K562 (cell line): ENCODE results near the gene STON1.

ENCODE experiments used
- ARHGAP35 ChIP-seq: fragments of 450-650 bp; IDR thresholded peaks from 2 replicates; pipeline ENCODE4 v1.6.1; 2018; ENCODE audit not compliant: partially characterized antibody
- FOSL1 ChIP-seq: fragments of 200-800 bp; sonication (Bioruptor generic); conservative IDR thresholded peaks from 2 replicates; pipeline ENCODE4 v1.6.1; 2016; ENCODE audit warnings: missing genetic modification characterization, missing compliant biosample characterization
- GATA2 ChIP-seq: sonication (generic); formaldehyde crosslinking; IDR thresholded peaks from 2 replicates; pipeline ENCODE4 v1.4.0; 2020; ENCODE audit warnings: mild to moderate bottlenecking, missing genetic modification reagents
- POLR2AphosphoS2 ChIP-seq: IDR thresholded peaks from 2 replicates; pipeline ENCODE4 v1.6.1; 2012; ENCODE audit warnings: low read length, improper control_type of control experiment
- POLR2AphosphoS5 ChIP-seq: IDR thresholded peaks from 2 replicates; pipeline ENCODE4 v1.6.1; 2011; ENCODE audit warnings: mild to moderate bottlenecking, low read depth, low read length, moderate library complexity; ENCODE audit not compliant: control insufficient read depth, insufficient read depth
- RAD51 ChIP-seq: fragments of 450-650 bp; IDR thresholded peaks from 2 replicates; pipeline ENCODE4 v1.7.1; 2016; ENCODE audit warnings: low read depth, mild to moderate bottlenecking, borderline replicate concordance
- ZNF217 ChIP-seq: sonication (generic); formaldehyde crosslinking; IDR thresholded peaks from 2 replicates; pipeline ENCODE4 v1.8.0; 2022; ENCODE audit warnings: mild to moderate bottlenecking, missing genetic modification reagents
- ZNF24 ChIP-seq: fragments of 450-650 bp; IDR thresholded peaks from 2 replicates; pipeline ENCODE4 v1.6.1; 2016
- TF ChIP-seq, protein P1 (sequence below), 3 experiments: IDR thresholded peaks in 2 of 3; conservative IDR thresholded peaks in 1 of 3; 2 replicates each; pipeline ENCODE4 v1.5.1; 2011 to 2012; ENCODE audit warnings: low read length in 3 of 3, mild to moderate bottlenecking in 3 of 3, control low read depth in 2 of 3, improper control_type of control experiment in 1 of 3, inconsistent platforms in 1 of 3, low read depth in 1 of 3, mixed read lengths in 1 of 3, moderate library complexity in 1 of 3; ENCODE audit not compliant: insufficient read depth in 2 of 3
- TF ChIP-seq, protein P2 (sequence below), 2 experiments: fragments of 450-650 bp in 1 of 2; IDR thresholded peaks; 2 replicates each; pipeline ENCODE4 v1.6.1; 2011 to 2017; ENCODE audit warnings: low read depth in 2 of 2, antibody characterized with exemption in 1 of 2, borderline replicate concordance in 1 of 2, low read length in 1 of 2, mild to moderate bottlenecking in 1 of 2, mixed read lengths in 1 of 2; ENCODE audit not compliant: control insufficient read depth in 1 of 2

DNA sequence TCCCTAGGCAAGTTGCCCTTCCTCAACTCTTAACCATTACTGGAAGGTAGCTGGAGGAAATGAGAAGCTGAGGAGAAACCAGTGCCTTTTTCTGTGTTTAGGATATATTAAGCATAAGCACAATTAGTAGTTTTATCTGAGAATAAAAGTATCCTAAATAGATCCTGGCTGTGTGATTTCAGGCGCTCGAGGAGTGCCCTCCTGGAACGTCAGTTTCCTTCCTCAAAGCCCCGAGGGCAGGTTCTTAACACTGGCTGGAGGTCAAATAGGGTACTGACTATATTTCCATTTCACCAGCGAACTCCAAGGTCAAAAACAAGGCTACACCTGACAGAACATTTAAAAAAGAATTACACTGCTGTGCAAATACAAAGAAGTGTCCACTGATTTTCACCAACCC lies 1.5 kb upstream of the STON1 start:
- TF ChIP-seq FOSL1: no peak
- TF ChIP-seq ZNF24: no peak
- TF ChIP-seq ZNF217: no peak
- TF ChIP-seq, protein P1, sequence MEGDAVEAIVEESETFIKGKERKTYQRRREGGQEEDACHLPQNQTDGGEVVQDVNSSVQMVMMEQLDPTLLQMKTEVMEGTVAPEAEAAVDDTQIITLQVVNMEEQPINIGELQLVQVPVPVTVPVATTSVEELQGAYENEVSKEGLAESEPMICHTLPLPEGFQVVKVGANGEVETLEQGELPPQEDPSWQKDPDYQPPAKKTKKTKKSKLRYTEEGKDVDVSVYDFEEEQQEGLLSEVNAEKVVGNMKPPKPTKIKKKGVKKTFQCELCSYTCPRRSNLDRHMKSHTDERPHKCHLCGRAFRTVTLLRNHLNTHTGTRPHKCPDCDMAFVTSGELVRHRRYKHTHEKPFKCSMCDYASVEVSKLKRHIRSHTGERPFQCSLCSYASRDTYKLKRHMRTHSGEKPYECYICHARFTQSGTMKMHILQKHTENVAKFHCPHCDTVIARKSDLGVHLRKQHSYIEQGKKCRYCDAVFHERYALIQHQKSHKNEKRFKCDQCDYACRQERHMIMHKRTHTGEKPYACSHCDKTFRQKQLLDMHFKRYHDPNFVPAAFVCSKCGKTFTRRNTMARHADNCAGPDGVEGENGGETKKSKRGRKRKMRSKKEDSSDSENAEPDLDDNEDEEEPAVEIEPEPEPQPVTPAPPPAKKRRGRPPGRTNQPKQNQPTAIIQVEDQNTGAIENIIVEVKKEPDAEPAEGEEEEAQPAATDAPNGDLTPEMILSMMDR (IDR thresholded peaks at IDR 0.05 in 2 of 3, conservative IDR thresholded peaks at IDR 0.05 in 1 of 3; ENCODE audit: insufficient read depth in 2 of 3, low read depth in 1 of 3, low read length in 3 of 3): no peak
- no peak for TF ChIP-seq RAD51
- TF ChIP-seq ARHGAP35: no peak
- TF ChIP-seq, protein P2, sequence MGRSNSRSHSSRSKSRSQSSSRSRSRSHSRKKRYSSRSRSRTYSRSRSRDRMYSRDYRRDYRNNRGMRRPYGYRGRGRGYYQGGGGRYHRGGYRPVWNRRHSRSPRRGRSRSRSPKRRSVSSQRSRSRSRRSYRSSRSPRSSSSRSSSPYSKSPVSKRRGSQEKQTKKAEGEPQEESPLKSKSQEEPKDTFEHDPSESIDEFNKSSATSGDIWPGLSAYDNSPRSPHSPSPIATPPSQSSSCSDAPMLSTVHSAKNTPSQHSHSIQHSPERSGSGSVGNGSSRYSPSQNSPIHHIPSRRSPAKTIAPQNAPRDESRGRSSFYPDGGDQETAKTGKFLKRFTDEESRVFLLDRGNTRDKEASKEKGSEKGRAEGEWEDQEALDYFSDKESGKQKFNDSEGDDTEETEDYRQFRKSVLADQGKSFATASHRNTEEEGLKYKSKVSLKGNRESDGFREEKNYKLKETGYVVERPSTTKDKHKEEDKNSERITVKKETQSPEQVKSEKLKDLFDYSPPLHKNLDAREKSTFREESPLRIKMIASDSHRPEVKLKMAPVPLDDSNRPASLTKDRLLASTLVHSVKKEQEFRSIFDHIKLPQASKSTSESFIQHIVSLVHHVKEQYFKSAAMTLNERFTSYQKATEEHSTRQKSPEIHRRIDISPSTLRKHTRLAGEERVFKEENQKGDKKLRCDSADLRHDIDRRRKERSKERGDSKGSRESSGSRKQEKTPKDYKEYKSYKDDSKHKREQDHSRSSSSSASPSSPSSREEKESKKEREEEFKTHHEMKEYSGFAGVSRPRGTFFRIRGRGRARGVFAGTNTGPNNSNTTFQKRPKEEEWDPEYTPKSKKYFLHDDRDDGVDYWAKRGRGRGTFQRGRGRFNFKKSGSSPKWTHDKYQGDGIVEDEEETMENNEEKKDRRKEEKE (IDR thresholded peaks at IDR 0.05; ENCODE audit: borderline replicate concordance in 1 of 2, control insufficient read depth in 1 of 2, low read depth in 2 of 2, low read length in 1 of 2): no peak
- no peak for TF ChIP-seq POLR2AphosphoS5
- TF ChIP-seq POLR2AphosphoS2: no peak
- TF ChIP-seq GATA2 (CRISPR knock-in tag): no peak
